ENCODE data around the gene MAD1L1.

- TF ChIP-seq GATA2 (IDR thresholded peaks at IDR 0.05; ENCODE audit: low read depth, low read length) (no peak), GATA3 (IDR thresholded peaks at IDR 0.05; ENCODE audit: low read depth, low read length) (no peak)
Observed at GRCh38 chr7:2030475-2031450, 202.0 kb downstream of the MAD1L1 start.
